Measurements from ENCODE around the gene MAL.

MAL gene

GRCh38 chr2:95048825-95049682 is 23.5 kb downstream of the MAL start:
- DNase-seq (ENCODE audit: low read depth in 2 of 2) = no peak

DNA sequence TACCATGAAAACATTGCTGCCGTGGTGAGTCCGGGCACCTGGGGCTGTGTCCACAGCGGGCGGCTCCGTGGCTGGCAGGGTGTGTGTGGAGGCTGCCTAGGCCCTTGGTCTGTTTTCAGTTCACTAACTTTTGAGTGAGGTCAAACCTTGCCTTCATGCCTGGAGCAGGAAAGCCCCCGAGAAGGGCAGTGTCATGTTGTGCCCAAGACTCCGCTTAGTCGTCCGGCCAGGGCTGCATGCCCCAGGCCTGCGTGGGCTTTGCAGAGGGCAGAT is 24.1 kb downstream of the MAL start:
- no peak for DNase-seq (ENCODE audit: low read depth in 2 of 2)

DNA sequence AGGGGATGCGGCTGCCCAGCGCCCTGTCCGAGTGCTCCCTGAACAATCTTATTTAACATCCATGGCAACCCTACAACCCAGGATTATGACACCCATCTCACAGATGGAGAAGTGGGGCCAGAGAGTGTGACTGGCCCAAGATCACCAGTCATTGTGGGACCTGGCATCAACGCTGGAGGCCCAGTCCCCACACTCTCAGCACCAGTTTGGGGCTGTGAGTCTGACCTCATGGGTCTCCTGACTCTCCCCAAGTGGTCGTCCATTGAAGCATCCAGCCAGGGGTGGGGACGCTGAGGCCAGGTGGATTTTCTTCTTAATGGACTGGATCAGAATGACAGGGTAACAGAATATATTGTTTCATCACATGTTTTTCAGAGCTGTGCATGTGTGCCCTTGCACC is 24.5 kb downstream of the MAL start:
- DNase-seq (ENCODE audit: low read depth in 2 of 2) = no peak

- no peak for DNase-seq (ENCODE audit: low read depth in 2 of 2)
Measured at GRCh38 chr2:95050385-95051300, 25.1 kb downstream of the MAL start.

DNA sequence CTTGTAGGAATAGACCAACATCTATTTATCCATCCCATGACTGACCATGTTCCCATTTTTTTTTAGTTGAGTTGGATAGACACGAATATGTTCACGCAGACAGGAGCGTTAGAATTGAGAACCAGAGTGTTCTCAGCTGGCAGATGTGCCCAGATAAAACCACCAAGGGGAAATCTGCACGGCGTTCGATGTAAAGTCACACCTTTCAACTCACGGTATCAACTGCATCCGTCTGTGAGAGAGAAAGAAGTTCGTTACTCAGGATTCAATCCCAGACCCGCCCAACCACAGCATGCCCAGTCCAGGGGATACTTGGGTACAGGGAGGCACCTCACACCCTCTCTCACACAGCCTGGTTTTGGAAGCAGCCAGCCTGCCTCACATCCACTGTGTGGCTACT is 26.1 kb downstream of the MAL start:
- no peak for DNase-seq (ENCODE audit: low read depth in 2 of 2)

- DNase-seq (ENCODE audit: low read depth in 2 of 2) = no peak
Measured at GRCh38 chr2:95052307-95052706, 26.8 kb downstream of the MAL start.

DNA sequence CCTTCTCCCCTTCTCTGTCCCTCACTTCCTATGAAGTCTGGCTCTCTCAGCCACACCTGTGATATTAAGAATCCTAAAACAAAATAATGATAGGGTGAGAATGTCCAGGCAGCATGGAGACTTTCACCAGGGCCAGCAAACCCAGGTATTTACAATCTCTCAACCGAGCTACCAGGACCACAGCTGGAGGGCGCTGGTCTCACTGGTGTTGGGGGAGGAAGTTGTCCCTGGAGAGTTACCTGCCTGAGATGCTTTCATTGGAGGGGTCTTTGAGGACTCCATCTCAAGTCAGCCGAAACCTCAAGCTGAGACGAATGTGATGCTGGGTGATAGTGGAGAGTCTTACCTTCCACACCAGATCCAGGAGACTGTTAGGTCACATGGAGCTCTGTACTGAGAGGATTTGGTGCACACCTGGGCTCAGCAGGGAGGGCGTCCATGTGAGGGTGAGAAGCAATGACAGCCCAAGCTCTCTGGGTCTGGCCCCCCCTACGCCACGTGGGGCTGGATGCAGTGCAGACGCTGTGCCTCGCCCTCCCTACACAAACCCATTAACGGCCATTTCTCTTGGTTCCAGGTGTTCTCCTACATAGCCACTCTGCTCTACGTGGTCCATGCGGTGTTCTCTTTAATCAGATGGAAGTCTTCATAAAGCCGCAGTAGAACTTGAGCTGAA is 27.4 kb downstream of the MAL start:
- DNase-seq (ENCODE audit: low read depth in 2 of 2) = no peak

GRCh38 chr2:95053543-95053942 is 28.0 kb downstream of the MAL start:
- no peak for DNase-seq (ENCODE audit: low read depth in 2 of 2)

DNA sequence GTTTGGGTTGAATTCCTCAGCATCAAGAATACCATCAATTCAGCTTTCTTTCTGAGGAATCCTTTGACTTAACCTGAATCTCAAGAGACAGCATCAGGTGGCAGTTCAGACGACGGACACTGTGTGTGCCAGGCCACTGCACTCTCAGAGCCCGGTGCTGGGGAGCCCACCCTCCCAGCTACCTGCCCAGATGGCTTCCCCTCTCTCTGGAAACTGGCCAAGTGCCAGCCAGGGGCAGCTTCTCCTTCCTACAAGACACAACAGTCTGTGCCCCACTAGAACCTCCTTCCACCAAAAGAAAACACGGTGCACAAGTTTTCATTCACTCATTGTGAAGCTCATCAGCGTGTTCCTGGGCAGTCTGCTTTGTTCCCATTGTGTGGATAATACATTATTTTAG is 28.5 kb downstream of the MAL start:
- no peak for DNase-seq (ENCODE audit: low read depth in 2 of 2)

DNA sequence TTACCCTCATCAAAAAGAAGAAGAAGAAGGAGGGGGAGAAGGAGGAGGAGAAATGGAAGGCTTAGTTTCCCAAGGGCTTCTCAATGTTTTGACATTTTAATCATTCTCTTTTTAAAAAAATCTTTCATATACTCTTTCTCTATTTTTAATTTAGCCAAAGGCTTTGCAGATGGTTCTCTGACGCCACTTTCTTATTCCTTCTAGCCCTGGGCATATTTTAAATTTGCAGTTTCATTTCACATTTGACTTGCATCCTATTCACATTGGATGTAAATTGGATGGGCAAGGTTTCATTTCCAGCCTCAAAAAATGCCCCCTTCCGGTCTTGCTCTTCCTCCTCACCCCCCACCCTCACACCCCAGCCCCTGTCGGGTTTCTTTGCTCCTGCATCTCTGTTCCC is 29.8 kb downstream of the MAL start:
- DNase-seq (ENCODE audit: low read depth in 2 of 2) = no peak

- no peak for DNase-seq (ENCODE audit: low read depth in 2 of 2)
Measured at GRCh38 chr2:95056044-95056443, 30.5 kb downstream of the MAL start.

- no peak for DNase-seq (ENCODE audit: low read depth in 2 of 2)
Measured at GRCh38 chr2:95056461-95057459, 31.3 kb downstream of the MAL start.

DNA sequence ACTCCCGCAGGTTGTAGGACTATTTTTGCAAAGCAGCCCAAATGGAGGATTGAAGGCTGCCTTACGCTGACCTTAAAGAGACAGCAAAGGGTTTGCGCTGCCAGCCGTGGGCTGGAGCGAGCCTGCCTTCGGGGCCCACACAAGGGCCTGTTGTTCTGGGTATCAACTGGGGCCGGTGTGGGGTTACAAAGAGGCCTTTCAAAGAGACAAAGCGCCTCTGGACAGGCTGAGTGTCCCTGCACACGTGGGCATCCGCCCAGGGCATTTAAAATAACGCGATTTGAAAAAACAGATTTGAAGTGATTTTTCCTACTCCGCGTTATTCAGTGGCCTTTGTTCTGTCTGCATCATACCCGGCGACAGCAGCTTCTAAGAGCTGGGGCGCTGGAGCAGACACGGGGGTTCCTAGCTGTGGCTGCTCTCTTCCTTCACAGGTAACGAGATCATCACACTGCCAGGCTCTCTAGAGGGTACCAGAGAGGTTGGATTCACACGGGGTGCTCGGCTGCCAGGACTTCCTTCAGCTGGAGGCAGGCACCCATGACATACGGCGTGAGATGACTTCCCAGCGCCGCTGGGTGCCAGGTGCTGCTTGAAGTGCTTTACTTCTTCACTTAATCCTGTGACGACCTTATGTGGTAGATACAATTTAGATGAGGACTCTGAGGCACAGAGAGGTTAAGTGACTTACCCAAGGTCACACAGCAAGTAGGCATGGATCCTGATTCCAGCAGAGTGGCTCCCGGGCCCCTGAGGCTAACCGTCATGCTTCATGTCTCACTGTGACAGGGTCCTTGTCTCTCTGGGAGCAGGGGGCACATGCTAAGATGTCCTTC is 32.2 kb downstream of the MAL start:
- no peak for DNase-seq (ENCODE audit: low read depth in 2 of 2)

GRCh38 chr2:95058466-95058988 is 33.0 kb downstream of the MAL start:
- DNase-seq (ENCODE audit: low read depth in 2 of 2) = no peak

DNA sequence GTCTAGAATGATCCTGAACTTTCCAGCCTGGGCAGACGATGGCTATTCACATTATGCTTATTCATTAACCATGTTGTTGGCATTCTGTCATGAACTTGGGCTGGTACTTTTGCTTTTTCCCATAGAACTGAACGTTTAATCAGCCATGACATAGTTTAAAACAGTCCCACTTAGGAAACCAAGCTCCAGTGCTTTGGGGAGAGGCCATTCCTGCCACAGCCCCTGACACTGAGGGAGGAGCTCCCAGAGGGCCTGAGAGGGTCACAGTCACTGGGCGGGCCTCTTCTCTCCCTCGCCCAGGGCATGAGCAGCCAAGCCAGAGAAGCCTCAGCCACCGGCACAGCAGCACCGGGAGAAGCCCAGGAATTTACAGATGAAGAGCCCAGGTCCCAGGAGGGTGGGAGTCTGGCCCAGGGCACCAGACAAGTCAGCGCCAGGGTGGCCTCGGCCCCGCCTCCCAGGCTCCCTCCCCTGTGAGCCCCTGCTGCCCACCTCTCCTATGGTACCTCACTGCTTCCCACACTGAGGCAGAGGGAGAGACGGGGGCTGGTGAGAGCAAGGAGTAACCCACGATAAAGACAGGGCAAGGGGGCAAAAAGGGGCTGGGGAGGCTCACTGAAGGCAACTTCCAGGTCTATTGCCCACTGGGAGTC is 33.6 kb downstream of the MAL start:
- no peak for DNase-seq (ENCODE audit: low read depth in 2 of 2)

- no peak for DNase-seq (ENCODE audit: low read depth in 2 of 2)
Measured at GRCh38 chr2:95059656-95060370, 34.3 kb downstream of the MAL start.

GRCh38 chr2:95060446-95061118 is 35.1 kb downstream of the MAL start:
- DNase-seq (ENCODE audit: low read depth in 2 of 2) = no peak

DNA sequence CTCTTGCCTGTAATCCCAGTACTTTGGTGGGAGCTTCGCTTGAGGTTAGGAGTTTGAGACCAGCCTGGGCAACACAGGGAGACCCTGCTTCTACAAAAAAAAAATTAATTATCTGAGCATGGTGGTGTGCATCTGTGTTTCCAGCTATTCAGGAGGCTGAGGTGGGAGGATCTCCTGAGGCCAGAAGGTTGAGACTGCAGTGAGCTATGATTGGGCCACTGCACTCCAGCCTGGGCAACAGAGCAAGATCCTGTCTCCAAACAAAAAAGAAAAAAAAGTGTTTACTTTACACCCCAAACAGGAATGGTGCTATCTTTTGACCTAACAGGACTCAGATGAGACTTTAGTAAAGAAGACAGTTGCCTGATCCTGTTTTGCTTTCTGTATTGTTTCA is 35.6 kb downstream of the MAL start:
- DNase-seq (ENCODE audit: low read depth in 2 of 2) = no peak

All from stimulated activated CD4-positive, alpha-beta T cell treated with anti-CD3 and anti-CD28 coated beads, Interleukin-1b, Interleukin-23, amount 100 ng/mL, for 4 hours (primary cell).